Activated CD4-positive, alpha-beta T cell treated with anti-CD3 and anti-CD28 coated beads for 4 hours (primary cell): ENCODE results near the gene UBXN6.
A peak's percentile ranks its signal among the peaks of the same experiment; 100 is the strongest.

Experiments
- DNase-seq, 2 donors: peaks; one replicate each; pipeline ENCODE4 v3.0.0-alpha.2; 2020

Gene UBXN6

GRCh38 chr19:4493104-4493928 lies 35.7 kb upstream of the UBXN6 start:
- no peak for DNase-seq

- DNase-seq: no peak
Measured at GRCh38 chr19:4492337-4493103, 34.9 kb upstream of the UBXN6 start.

DNA sequence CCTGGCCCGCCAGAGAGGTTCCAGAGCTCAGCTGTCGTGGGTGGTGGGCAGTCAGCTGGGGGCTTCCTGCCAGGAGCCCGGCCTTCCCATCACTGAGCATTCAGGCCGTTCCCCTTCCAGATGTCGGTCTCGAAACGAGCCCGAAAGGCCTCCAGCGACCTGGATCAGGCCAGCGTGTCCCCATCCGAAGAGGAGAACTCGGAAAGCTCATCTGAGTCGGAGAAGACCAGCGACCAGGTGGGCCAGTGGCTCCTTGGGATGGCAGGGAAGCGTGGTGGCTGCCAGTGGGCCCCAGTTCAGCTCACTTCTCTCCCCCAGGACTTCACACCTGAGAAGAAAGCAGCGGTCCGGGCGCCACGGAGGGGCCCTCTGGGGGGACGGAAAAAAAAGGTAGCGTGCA lies 33.9 kb upstream of the UBXN6 start:
- DNase-seq: no peak

- no peak for DNase-seq
Measured at GRCh38 chr19:4488496-4488895, 30.9 kb upstream of the UBXN6 start.

- no peak for DNase-seq
Measured at GRCh38 chr19:4487572-4487971, 30.0 kb upstream of the UBXN6 start.

DNA sequence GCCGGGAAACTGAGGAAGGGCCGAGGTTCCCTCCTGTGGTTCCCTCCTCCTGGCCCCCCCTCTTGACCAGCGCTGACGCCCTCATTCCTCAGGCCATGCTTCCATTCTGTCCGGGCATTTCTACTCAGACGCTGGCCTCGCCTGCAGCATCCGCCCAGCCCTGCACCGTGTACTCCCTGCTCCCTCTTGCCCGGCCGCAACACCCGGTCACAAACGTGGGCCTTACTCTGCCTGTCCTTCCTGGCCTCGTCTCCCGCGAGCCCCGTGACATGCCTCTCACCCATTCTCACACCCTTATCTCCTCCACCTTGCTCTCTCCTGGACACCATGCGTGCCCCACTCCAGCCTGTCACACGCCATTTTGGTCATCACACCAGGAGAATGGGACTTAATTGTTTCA lies 25.8 kb upstream of the UBXN6 start:
- DNase-seq: no peak

- DNase-seq: no peak
Measured at GRCh38 chr19:4482721-4483364, 25.2 kb upstream of the UBXN6 start.

GRCh38 chr19:4477034-4477801 lies 19.6 kb upstream of the UBXN6 start:
- no peak for DNase-seq

DNA sequence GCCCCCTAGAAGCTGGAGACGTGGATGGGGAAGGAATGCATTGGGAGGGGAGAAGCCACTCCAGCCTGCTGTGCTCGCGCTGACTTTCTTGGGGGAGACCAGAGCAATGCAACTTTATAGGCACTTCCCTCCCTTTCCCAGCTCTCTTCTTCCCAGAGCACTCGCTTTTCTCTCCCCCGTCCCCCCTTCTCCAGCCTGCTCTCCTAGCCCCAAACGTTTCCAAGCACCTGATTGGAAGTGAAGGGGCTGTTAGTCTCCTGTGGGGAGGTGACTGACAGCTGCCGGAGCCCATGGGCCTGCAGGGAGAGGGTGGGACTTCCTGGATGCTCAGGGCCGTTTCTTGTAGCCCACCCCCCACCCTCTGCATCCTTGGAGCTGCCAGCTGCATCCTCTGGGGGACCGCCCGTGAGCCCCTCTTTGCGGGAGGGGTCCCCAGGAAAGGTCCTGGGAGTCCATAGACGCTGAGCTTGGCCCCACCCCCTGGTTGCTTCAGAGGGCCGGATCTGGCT lies 17.0 kb upstream of the UBXN6 start:
- no peak for DNase-seq

- no peak for DNase-seq
Measured at GRCh38 chr19:4473763-4474513, 16.3 kb upstream of the UBXN6 start.

DNA sequence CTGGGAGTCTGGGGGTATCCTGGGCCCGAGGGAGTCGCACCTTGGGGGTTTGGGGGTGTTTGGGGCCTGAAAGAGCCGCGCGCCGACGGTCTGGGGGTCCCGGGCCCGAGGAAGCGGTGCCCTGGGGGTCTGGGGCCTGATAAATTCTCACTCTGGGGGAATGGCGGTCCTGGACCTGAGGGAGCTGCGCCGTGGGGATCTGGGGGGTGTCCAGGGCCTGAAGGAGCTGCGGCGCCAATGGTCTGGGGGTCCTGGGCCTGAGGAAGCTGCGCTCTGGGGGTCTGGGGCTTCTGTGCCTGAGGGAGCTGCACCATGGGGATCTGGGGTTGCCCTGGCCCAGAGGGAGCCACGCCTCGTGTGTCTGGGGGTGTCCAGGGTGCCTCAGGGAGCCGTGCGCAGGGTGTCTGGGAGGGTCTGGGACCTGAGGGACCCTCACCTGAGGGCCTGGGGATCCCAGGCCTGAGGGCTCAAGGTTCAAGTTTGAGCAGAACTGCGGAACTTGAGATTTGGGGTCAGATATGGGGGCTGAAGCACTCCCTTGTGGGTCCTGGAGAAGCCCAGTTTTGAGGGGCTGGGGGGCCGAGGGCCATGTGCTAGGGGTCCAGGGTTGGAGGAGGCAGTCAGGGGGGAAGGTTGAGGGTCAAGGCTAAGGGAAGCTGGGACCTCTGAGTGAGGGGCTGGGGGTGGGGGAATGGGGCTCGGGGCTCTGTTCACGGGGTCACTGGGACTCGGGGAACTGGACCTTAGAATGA lies 15.6 kb upstream of the UBXN6 start:
- DNase-seq: no peak

- DNase-seq: no peak
Measured at GRCh38 chr19:4472174-4472974, 14.8 kb upstream of the UBXN6 start, which contains the start of gene HDGFL2. Gene HDGFL2 (plus strand): TSS chr19:4472297. CDS start chr19:4472351, 54 bp downstream.

GRCh38 chr19:4471403-4472173 lies 14.0 kb upstream of the UBXN6 start:
- DNase-seq: peak; percentile 97

DNA sequence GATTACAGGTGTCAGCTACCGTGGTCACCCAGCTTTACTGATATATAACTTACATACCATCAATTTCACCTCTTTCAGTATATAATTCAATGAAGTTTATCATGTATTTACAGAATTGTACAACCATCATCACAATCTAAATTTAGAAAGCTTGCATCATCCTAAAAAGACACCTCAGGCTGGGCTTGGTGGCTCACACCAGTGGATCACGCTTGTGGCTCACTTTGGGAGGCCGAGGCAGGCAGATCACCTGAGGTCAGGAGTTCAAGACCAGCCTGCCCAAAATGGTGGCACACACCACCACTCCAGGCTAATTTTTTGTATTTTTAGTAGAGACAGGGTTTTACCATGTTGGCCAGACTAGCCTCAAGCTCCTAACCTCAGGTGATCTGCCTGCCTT lies 10.2 kb upstream of the UBXN6 start:
- no peak for DNase-seq

GRCh38 chr19:4464815-4465581 lies 7.4 kb upstream of the UBXN6 start:
- no peak for DNase-seq

DNA sequence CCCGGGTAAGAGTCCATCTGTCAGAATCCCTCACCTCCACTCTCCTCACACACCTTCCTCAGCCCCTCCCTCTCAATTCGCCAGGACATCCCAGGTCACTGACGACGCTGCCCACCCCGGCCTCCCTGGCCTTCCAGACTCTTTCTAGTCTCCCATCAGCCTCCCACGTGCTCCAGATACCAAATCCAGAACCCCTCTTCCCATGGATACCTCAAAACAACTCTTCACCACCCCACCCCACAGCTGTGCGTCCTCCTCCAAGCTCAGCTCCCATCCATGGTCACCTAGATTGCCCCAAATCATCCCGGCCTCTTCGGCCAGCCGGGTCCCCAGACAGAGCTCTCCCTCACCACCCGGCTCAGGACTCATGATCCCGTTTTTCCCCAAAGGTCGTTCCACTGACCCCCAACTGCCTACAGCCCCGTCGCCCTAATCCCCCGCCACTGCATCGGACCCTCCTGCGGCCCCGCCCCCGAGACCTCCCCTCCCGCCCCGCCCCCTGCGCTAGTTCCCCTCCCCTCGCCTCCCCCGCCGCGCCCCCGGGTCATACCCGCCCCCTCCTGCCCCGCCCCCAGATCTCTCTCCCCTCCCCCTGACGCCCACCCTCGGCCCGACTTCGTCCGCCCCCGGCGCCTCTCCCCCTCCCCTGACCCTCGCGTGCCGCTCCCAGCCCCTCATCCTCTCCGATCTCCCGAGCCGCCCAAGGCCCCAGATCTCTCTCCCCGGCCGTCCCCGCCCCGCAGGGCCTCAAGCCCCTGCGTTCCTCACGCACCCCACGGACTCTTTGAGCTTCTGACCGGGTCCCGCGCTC lies 546 bp downstream of the UBXN6 start:
- peak; percentile 64 to 76 for DNase-seq

- no peak for DNase-seq
Measured at GRCh38 chr19:4456476-4456842, 1.1 kb downstream of the UBXN6 start.
